Measurements from ENCODE around the gene BEND3.
"Not testable (repeated sequence)": the region's sequence is repeated elsewhere in the genome, so short reads cannot be mapped to it uniquely, and the experiment has no call there.

Gene BEND3

DNA sequence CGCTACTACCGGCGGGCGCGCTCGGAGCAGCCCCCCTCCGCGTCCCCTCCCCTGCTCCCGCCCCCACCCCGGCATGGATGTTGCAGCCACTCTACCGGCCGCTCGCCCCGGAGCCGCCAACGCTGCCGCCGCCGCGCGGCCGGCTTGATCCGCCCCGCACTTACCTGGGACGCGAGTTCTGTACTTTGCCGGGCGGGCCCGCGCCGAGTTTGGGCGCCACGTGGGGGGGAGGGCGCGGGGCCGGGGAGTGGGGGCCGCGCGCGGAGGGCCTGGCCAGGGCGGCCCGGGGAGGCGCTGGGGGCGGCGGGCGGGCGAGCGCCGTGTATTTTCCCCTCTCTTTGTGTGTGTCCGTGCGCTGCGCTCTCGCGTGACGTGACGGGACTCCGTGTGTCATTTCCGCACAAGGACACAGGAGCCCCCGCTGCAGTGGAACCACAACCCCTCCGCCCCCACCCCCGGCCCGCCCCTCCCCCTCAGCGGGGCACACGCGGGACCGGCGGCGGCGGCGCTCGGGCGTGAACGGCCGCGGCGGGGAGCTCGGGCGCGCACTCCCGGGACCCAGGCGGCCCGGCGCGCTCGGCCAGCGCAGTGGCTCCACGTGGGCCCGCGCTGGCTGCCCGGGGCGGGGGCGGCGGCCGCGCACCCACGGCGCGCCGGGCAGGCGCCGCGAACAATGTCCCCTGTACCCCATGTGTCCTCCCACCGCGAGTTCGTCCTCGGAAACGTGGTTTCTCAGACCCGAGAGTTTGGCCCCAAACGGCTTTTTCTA is at the start of gene BEND3:
TSS of gene BEND3 (minus strand) at position 590 of the 769 bp plus-strand sequence. CDS start 16,230 bp downstream, outside the sequence.
- DNase-seq = no peak

DNA sequence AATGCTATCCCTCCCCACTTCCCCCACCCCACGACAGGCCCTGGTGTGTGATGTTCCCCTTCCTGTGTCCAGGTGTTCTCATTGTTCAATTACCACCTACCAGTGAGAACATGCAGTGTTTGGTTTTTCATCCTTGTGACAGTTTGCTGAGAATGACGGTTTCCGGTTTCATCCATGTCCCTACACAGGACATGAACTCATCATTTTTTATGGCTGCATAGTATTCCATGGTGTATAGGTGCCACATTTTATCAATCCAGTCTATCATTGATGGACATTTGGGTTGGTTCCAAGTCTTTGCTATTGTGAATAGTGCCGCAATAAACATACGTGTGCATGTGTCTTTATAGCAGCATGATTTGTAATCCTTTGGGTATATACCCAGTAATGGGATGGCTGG is 49.0 kb upstream of the BEND3 start:
- not testable (repeated sequence) for DNase-seq

DNA sequence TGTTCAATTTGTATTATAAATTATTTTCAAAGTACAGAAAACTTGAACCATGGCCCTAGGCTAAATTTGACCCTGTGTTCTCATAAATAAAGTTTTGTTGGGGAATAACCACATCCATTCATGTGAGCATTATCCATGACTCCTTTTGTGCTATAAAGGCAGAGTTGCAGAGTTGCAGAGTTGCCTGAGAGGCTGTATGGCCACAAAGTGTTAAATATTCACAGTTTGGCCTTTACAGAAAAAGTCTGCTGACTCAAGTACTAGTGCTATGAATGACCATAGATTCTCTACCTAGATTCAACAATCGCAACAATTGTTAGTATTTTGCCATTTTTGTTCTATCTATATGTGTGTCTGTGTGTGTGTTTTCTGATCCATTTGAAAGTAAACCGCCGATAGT is 46.2 kb upstream of the BEND3 start:
- DNase-seq = no peak

DNA sequence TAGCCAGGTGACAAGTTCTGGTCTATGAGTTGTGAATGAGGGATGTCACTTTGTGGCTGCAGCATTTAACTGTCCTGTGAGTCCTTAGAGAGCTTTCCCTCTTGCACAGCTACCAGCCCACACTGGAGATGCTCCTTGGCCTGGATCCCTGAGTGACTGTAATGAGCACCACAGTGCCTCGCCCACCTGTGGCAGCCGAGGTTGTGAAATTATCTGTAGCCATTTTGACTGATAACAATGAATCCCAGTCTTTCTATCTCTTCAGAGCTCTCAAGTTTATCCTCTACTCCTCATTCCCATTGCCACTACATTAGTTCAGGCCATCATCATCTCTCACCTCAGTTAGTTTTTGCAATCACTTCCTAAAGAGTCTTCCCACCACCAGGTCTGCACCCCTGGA is 41.3 kb upstream of the BEND3 start:
- no peak for DNase-seq

DNA sequence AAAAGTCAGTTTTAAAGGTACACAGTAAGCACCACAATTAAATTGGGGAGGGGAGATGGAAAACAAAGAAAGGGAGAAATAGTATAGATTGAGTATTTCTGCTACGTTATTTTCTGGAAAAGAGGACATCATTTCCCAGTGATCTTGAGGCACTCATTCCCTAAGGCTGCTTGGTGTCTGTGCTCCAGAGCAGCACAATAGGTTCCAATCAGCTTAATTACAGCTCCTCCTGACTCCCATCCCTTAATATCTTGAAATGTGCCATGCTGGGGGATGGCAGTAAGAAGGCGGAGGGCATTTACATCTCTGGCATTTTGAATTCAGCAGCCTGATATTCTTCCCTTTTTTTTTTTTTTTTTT is 39.5 kb upstream of the BEND3 start:
- no peak for DNase-seq

DNA sequence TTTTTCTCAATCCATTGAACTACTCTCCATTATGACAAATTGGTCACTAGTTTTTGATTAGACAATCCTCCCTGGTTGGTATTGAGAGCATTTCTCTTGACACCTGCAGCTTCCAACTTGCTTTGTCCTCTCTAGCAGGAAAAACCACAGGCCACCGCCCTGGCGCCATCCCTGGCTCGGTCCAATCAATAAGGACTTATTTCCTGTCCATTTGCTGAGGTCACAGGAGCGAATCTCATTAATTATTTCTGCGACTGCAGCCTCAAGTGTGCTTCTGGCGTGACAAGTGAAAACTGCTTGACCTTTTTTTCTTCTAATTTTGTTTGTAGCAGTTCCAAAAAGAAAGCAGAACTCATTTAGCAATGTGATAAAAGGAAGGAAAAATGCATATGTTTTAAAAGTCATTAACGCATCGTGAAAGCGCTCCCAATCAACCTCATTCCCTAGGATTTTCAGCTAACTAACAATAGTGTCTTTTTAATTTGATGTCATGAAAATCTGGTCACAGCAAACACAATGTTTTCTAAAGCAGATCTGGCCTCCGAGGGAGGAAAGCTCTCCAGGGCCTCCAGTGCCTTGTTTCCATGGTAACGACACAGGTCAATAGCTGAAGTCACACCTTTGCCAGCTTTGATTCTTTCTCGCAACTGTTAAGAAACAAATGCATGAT is 39.0 kb upstream of the BEND3 start:
- no peak for DNase-seq

DNA sequence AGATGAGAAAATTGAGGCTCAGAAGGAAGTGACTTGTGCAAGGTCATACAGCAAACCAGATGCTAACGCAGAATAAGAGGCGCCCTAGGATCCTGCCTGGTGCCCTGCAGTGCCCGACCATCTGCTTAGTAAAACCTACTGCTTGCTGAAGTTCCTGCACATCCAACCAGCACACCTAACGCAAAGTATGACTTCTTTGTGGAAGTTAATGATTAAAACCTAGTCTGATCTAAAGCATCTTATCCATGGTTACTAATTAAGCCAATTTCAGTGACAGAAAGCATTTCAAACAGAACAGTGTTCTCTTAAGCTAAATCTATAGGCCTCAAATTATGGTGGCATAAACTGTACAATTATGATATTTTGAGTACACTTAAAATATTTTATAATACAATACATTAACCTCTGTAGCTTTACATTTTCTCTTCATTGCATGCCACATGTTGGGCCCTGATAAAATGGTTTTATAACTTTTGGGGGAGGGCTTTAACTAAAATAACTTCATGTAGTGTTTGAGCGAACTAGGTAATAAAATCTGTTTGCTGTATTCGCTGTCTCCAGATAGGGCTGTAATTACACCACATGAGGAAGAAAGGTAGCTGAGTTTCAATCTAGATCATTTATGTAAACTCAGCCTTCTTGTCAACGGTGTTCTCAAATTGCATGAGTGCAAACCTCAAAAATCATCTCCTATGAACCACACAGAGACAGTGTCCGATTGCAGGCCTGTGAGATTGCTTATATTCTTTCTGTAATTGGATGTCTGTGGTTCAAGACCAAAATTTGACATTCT is 37.5 kb upstream of the BEND3 start:
- no peak for DNase-seq

DNA sequence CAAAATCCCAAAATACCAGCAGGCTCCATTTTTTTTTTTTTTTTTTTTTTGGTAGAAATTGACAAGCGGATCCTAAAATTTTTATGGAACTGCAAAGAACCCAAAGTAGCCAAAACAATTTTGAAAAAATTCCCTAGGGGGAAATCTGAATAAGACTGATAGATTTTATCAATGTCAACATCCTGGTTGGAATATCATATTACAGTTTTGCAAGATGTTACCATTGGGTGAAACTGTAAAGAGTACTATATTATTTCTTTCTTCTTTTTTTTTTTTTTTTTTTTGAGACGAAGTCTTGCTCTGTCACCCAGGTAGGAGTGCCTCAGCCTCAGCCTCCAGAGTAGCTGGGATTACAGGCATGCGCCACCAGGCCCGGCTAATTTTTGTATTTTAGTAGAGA is 29.4 kb upstream of the BEND3 start:
- DNase-seq = no peak

DNA sequence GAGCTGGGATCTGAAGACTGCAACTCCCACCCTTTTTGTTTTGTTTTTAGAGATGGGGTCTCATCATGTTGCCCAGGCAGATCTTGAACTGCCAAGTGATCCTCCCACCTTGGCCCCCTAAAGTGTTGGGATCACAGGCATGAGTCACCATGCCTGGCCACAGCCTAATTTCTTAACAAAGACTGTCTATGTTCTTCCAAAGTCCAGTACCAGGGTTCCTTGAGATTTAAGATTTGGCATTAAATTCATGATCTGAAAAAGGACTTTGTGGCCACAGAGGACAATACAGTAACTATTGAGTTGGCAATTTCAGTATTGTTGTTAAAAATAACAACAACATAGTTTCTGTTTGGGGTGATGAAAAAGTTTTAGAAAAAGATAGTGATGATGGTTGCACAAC is 28.7 kb upstream of the BEND3 start:
- no peak for DNase-seq

DNA sequence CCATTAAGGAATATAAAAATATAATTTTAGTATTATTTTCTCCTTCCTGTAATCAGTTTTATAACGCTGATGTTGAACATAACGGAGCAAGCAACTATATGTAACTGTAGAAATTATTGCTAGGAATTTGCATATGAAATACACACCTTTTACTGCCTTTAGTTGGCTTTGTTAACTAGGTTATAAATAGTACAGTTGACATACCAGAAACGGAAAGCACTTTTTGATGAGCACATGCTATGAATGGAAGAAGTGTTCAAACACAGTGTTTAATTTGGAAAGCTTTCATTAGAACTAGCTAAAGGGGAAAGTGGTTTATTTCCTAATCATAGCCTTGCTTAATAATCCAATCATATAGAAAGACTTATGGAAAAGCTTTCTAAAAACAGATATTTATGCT is 25.3 kb upstream of the BEND3 start:
- no peak for DNase-seq

DNA sequence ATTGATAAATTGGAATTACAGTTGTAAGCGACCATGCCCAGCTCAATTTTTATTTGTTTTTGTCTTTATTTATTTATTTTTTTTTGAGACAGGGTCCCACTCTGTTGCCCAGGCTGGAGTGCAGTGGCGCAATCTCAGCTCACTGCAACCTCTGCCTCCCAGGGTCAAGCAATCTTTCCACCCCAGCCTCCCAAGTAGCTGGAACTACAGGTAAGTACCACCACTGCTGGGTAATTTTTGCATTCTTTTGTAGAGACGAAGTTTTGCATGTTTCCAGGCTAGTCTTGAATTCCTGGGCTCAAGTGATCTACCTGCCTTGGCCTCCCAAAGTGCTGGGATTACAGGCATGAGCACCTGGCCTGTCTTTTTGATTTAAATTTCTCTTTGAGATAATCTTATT is 21.0 kb upstream of the BEND3 start:
- not testable (repeated sequence) for DNase-seq

DNA sequence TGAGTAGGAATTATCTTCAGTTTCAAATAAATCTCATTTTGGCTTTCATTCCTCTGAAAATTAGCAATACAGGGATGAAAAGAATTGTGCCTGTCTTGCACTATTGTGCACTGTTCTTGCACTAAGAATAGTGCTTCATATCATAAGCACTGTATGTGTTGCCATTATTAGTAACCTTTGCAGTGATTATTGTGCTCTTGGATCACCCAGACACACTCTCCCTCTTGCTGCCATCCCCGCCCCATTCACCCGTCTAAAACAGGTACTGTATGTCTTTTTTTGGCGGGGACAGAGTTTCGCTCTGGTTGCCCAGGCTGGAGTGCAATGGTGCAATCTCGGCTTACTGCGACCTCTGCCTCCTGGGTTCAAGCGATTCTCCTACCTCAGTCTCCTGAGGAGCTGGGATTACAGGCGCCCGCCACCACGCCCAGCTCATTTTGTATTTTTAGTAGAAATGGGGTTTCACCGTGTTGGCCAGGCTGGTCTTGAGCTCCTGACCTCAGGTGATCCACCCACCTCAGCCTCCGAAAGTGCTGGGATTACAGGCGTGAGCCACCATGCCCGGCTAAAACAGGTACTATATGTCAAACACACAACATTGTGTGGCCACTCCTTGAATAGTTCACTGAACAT is 19.8 kb upstream of the BEND3 start:
- DNase-seq = not testable (repeated sequence)

DNA sequence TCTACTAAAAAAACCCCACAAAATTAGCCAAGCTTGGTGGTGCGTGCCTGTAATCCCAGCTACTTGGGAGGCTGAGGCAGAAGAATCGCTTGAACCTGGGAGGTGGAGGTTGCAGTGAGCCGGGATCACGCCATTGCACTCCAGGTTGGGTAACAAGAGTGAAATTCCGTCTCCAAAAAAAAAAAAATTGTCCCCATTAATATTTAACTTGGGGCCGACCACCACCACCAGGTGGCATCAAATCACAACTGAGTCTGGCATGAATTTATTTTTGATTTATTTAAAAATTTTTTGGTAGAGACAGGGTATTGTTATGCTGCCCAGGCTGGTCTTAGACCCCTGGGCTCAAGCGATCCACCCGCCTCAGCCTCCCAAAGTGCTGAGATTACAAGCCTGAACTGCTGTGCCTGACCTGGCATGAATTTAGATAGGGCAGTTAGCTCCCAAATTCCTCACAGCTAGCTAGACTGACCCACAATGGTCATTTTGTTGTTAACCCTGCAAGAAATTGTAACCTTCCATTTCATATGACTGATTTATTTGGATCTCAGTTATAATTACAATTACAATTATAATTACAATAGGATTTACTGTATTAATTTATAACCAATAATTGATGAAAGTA is 17.1 kb upstream of the BEND3 start:
- DNase-seq = no peak

DNA sequence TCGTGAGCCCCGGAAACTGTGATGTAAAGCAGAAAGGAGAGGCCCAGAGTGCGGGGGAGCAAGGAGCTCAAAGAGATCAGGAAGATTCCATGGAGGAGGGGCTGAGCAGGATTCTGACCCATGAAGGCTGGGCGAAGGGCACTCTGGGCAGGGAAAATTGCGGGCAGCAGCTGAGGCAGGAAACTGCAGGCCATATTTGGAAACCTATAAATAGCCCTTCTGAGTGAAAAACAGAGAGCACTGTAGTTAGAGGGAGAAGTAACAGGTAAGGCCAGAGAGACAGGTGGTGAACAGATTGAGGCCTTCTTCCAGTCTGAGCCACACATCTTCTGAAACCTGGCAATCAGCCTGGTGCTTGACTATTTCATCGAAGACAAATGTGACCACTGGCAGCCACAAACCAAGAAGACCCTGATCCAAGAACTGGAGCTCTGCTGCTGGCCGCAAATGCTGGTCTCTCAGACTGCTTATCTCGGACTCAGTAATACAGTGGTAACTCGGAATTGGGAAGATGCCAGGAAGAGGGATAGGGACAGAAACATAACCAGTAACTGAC is 14.1 kb upstream of the BEND3 start:
- no peak for DNase-seq

DNA sequence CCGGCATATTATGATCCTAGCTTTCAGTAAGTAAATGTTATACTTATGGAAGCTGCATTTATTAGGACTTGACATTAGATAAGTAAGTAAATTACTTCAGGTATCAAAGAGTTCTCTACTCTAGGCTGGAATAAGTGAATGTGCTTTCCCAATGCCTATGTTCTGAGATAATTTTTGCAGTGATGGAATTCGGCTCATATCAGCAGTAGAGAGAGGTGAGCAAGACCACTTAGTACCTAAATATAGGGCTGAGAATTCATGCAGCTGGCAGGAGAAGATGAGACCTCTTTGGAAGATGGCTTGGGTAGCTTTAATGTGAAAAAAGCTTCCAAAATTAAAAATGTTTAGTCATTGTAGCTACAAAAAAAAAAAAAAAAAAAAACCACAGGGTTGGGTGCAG is 13.3 kb upstream of the BEND3 start:
- DNase-seq = no peak

DNA sequence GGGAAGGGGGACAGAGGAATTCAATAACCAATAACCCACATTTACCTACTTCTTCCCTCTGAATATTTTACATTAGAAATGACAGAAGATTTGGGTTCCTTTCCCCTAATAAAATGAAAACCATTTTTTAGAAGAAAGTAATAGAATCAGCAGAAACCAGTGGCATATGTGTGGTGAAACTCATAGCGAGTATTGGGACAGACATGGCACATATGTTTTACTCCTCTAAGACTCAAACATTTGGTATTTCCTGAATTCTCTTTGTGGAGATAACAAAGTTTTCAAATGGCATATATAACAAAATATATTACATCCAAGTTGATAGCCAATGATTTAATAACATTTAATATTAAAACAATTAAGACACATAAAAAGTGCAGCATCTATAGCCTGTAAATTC is 12.9 kb upstream of the BEND3 start:
- DNase-seq = no peak

DNA sequence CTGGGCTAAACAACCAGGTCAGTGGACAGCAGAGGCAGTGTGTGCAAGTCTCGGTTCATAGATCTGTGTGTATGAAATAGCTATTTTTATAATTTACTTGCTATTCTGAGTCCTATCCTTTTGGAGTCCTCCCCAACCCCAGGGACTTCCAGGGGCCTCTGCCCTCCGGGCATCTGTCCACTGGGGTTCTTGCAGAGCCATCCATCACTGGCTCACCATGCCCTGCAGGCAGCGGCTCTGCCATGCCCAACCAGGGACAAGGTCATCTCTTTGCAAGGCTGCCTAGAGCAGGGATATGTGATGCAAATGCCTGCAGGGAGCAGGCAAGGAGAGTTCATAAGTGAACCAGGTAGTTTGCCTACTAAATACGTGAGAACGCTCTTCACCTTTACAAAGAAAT is 10.5 kb upstream of the BEND3 start:
- no peak for DNase-seq

DNA sequence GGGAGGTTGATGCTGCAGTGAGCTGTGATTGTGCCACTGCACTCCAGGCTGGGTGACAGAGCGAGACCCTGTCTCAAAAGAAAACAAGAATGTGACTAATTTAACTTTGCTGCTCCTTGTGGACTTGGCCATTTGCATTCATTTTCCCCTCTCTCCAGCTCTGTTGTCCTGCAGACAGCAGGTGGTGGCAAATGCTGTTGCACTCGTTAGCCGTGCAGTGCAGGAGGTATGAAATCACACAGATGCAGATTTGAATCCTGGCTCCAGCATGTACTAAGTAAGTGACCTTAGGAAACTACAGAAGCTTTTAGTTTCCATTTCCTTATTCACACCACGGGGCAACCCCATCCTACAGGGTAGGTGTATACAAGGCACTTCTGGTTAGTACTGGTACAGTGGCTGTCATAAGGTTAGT is 9.6 kb upstream of the BEND3 start:
- DNase-seq = no peak

DNA sequence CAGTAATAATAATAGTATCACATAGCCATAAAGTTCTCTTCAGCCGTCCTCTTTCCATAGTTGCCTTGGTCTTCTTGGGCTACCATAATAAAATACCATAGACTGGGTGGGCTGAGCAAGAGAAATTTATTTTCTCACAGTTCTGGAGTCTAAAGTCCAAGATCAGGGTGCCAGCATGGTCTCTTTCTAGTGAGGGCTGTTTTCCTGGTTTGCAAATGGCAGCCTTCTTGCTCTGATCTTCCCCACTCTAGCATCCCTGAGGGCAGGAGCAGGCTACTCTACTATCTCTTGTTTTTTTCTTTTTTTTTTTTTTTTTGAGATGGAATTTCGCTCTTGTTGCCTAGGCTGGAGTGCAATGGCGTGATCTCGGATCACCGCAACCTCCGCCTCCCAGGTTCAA is 8.2 kb upstream of the BEND3 start:
- no peak for DNase-seq

DNA sequence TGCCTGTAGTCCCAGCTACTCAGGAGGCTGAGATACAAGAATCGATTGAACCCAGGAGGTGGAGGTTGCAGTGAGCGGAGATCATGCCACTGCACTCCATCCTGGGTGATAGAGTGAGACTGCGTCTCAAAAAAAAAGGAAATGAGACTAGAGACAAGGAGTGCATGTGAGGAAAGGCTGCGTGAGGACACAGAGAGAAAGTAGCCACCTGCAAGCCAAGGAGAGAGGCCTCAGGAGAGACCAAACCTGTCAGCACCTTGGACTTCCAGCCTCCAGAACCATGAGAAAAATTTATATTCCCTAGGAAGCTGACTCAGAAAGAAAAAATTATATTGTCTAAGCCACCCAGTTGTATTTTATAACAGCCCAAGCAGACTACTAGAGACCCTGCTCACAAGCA is 7.4 kb upstream of the BEND3 start:
- no peak for DNase-seq

DNA sequence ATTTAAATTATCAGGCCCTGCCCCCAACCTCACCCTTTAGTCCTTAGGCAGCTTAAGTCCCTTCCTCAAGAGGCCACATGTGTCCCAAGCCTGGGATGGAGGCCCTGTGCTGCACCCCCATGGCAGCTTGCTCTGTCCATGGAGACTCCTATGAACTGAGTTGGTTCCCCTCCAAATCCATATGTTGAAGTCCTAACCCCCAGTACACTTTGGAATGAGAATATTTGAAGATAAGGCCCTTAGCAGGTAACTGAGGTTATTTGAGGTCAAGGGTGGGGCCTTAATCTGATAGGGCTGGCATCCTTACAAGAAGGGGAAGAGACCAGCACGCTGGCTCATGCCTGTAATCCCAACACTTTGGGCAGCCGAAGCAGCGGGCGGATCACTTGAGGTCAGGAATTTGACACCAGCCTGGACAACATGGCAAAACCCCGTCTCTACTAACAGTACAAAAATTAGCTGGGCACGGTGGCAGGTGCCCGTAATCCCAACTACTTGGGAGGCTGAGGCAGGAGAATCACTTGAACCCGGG is 6.7 kb upstream of the BEND3 start:
- DNase-seq = no peak

DNA sequence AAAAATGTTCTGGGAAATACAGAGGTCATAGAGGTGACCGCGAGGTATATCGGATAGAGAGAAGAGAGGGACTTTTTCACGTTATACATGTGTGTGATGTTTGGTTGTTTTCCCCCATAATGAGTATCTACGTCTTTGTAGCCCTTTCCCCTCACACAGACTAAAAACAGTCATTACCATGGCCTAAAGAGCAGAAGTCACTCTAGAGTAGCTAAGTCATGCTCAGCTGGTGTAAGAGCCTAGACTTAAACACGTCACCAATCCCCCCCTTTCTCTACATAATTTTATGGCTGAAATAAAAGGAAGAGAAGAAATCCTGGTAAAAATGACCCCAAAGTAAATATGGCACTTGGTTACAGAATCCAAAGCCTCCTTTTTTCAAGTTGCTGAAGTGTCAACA is 6.0 kb upstream of the BEND3 start:
- DNase-seq = no peak
